HepG2 (cell line): Measurements from ENCODE around the gene IQGAP3. TPM values are rescaled to one million over a fixed set of nuclear protein-coding genes. Genes with fewer than 3 reads are reported as not detected.

Source experiments
- ATAC-seq: fragments of 200-7000 bp; cut with Tn5 transposase; 3 replicates; pipeline ENCODE4 v1.9.1; 2020; ENCODE audit warnings: mild to moderate bottlenecking, moderate library complexity
- BruUV-seq: library from RNA; stranded (reverse); fragments of 400-500 nt; replicated peaks from 2 replicates; lab custom pipeline; 2021; lab: Mats Ljungman, UMichigan
- CTCF ChIA-PET: fragments of 300-600 bp; formaldehyde crosslinking; extraction: SDS; loops from one replicate; lab custom pipeline; 2021; ENCODE audit warnings: low total read pairs, inconsistent platforms, low intra/inter-chr PET ratio; lab: Yijun Ruan, JAX
- POLR2A ChIA-PET: fragments of 350-600 bp; sonication (Branson Sonifier 250); formaldehyde crosslinking; loops from one replicate; lab custom pipeline; 2020; ENCODE audit warnings: antibody characterized with exemption, inconsistent platforms; lab: Yijun Ruan, JAX
- DNase-seq: peaks from one replicate; pipeline ENCODE4 v3.0.0-alpha.2; 2015; ENCODE audit warnings: low spot score
- FAIRE-seq: peaks from 3 replicates; lab custom pipeline; 2011; peaks lifted over from hg19 to GRCh38; lab: Jason Lieb, UNC
- H2AFZ ChIP-seq: one replicate; pipeline ENCODE4 v1.6.1; 2011; ENCODE audit warnings: low read length, inconsistent platforms
- H3K27ac ChIP-seq: fragments of 300-600 bp; 3 replicates; pipeline ENCODE4 v1.8.0; 2011; ENCODE audit warnings: mixed run types, mild to moderate bottlenecking, mixed read lengths, low read length, inconsistent platforms; ENCODE audit not compliant: insufficient read depth; ENCODE audit errors: extremely low read length
- H3K27me3 ChIP-seq, 2 experiments: fragments of 200-600 bp in 1 of 2; 2 replicates in 1 of 2; 3 replicates in 1 of 2; pipeline versions ENCODE4 v1.6.0 to v1.8.0; 2011; ENCODE audit warnings: low read length in 2 of 2, mild to moderate bottlenecking in 2 of 2, moderate library complexity in 2 of 2, inconsistent platforms in 1 of 2; ENCODE audit not compliant: insufficient read depth in 2 of 2, control insufficient read depth in 1 of 2
- H3K36me3 ChIP-seq, 2 experiments: fragments of 200-600 bp in 1 of 2; replicated peaks in 1 of 2; 2 replicates in 1 of 2; 3 replicates in 1 of 2; pipeline versions ENCODE4 v1.5.1 to v1.8.0; 2011; ENCODE audit warnings: low read length in 2 of 2, inconsistent platforms in 1 of 2; ENCODE audit not compliant: insufficient read depth in 2 of 2, control insufficient read depth in 1 of 2
- H3K4me1 ChIP-seq: 2 replicates; pipeline ENCODE4 v1.5.1; 2012; ENCODE audit warnings: low read length, inconsistent platforms; ENCODE audit not compliant: insufficient read depth
- H3K4me2 ChIP-seq: 2 replicates; pipeline ENCODE4 v1.6.0; 2011; ENCODE audit warnings: low read depth, low read length, inconsistent platforms
- H3K4me3 ChIP-seq, 3 experiments: fragments of 200-600 bp in 1 of 3; sonication (generic), shearing (Covaris generic) in 1 of 3; replicated peaks in 1 of 3; 2 replicates each; pipeline ENCODE4 v1.5.1; 2011 to 2016; ENCODE audit warnings: low read length in 3 of 3, inconsistent platforms in 2 of 3, low read depth in 2 of 3, mild to moderate bottlenecking in 2 of 3, control low read depth in 1 of 3, mixed read lengths in 1 of 3; ENCODE audit not compliant: insufficient read depth in 1 of 3
- H3K79me2 ChIP-seq: one replicate; pipeline ENCODE4 v1.6.1; 2011; ENCODE audit warnings: low read length, inconsistent platforms; ENCODE audit not compliant: insufficient read depth
- H3K9ac ChIP-seq: 2 replicates; pipeline ENCODE4 v1.6.0; 2011; ENCODE audit warnings: mild to moderate bottlenecking, low read depth, low read length, inconsistent platforms; ENCODE audit not compliant: insufficient read depth
- H3K9me3 ChIP-seq: 2 replicates; pipeline ENCODE4 v1.5.1; 2012; ENCODE audit warnings: mild to moderate bottlenecking, low read length
- H4K20me1 ChIP-seq: 2 replicates; pipeline ENCODE4 v1.6.0; 2011; ENCODE audit warnings: inconsistent platforms, mild to moderate bottlenecking, low read length, moderate library complexity; ENCODE audit not compliant: insufficient read depth
- ARHGAP35 ChIP-seq: sonication (generic); formaldehyde crosslinking; IDR thresholded peaks from 2 replicates; pipeline ENCODE4 v1.9.0; 2022; ENCODE audit warnings: mild to moderate bottlenecking, inconsistent platforms, moderate library complexity, missing genetic modification reagents, borderline replicate concordance
- ARNTL ChIP-seq: sonication (generic); formaldehyde crosslinking; IDR thresholded peaks from 2 replicates; pipeline ENCODE4 v1.4.0; 2020; ENCODE audit warnings: mild to moderate bottlenecking, missing genetic modification reagents
- REL ChIP-seq: sonication (generic); formaldehyde crosslinking; conservative IDR thresholded peaks from 2 replicates; pipeline ENCODE4 v1.8.0; 2022; ENCODE audit warnings: mild to moderate bottlenecking, missing genetic modification reagents, moderate library complexity
- ZBTB4 ChIP-seq: sonication (generic); formaldehyde crosslinking; IDR thresholded peaks from 2 replicates; pipeline ENCODE4 v1.4.0; 2020; ENCODE audit warnings: missing genetic modification reagents, mild to moderate bottlenecking, borderline replicate concordance
- ZFP36L2 ChIP-seq: sonication (generic); formaldehyde crosslinking; IDR thresholded peaks from 2 replicates; pipeline ENCODE4 v1.4.0; 2020; ENCODE audit warnings: missing genetic modification reagents
- ZKSCAN8 ChIP-seq: IDR thresholded peaks from 2 replicates; pipeline ENCODE4 v1.6.1; 2016; ENCODE audit warnings: borderline replicate concordance, missing genetic modification reagents, missing compliant biosample characterization
- ZNF331 ChIP-seq: sonication (generic); formaldehyde crosslinking; IDR thresholded peaks from 2 replicates; pipeline ENCODE4 v1.4.0; 2020; ENCODE audit warnings: missing genetic modification reagents
- ZNF337 ChIP-seq: sonication (generic); formaldehyde crosslinking; IDR thresholded peaks from 2 replicates; pipeline ENCODE4 v1.5.1; 2020; ENCODE audit warnings: missing genetic modification reagents, low read depth, mild to moderate bottlenecking, borderline replicate concordance
- ZSCAN22 ChIP-seq: sonication (generic); formaldehyde crosslinking; IDR thresholded peaks from 2 replicates; pipeline ENCODE4 v1.4.0; 2020; ENCODE audit warnings: mild to moderate bottlenecking, missing genetic modification reagents
- ZSCAN31 ChIP-seq: sonication (generic); formaldehyde crosslinking; IDR thresholded peaks from 2 replicates; pipeline ENCODE4 v1.5.0; 2020; ENCODE audit warnings: low read depth, mild to moderate bottlenecking, missing genetic modification reagents
- WGBS: methylation state at CpG from one replicate; pipeline ENCODE4 v1.1.6; 2017; ENCODE audit warnings: low lambda C conversion rate; 5-methylcytosine and 5-hydroxymethylcytosine counted together
- in situ Hi-C: cut with HindIII; loops from 2 replicates; pipeline ENCODE4 v1.10.0; 2017; ENCODE audit warnings: low pct_unique_long_range_greater_than_20kb; ENCODE audit not compliant: extremely low pct_ligation_motif_present
- intact Hi-C: fragments of 100-400 bp; cut with micrococcal nuclease; formaldehyde crosslinking; loops from one replicate; pipeline ENCODE4 v1.10.0; 2022; ENCODE audit not compliant: unreplicated experiment
- polyA plus RNA-seq, 8 experiments: library from polyadenylated mRNA; depleted of rRNA in 3 of 8; stranded (reverse) in 7 of 8; unstranded in 1 of 8; fragments of >200 nt; fragmentation: Illumina TruSeq in 4 of 8; extraction: Trizol in 4 of 8; gene quantifications; 2 replicates each; pipeline versions ENCODE4 v1.2.1 to v1.2.3, GENCODE V29; 2011 to 2016; ENCODE audit warnings: low read depth in 4 of 8, missing spikeins in 1 of 8, mixed read lengths in 1 of 8; ENCODE audit not compliant: insufficient read depth in 1 of 8
- total RNA-seq, 5 experiments: library from RNA; depleted of rRNA; stranded (reverse); fragments of >200 nt; fragmentation: Illumina TruSeq; extraction: Trizol; gene quantifications; 2 replicates each; pipeline ENCODE4 v1.2.3, GENCODE V29; 2016; ENCODE audit warnings: low read depth in 1 of 5
- TF ChIP-seq, protein P1 (sequence below): sonication (generic); formaldehyde crosslinking; IDR thresholded peaks from 2 replicates; pipeline ENCODE4 v1.5.0; 2020; ENCODE audit warnings: mild to moderate bottlenecking, missing genetic modification reagents
- TF ChIP-seq, protein P2 (sequence below): sonication (generic); formaldehyde crosslinking; IDR thresholded peaks from 2 replicates; pipeline ENCODE4 v1.5.0; 2020; ENCODE audit warnings: missing genetic modification reagents

The IQGAP3 gene
- total and polyA plus RNA-seq, 2 of the 13 experiments (the other 11 are each of a cell fraction or from before 2014, with no cell fraction given) = 13.5 to 14.1 TPM

- Histone ChIP-seq H3K4me3 (no peak overlapping the region), H3K4me2 (no peak overlapping the region), H3K27ac (no peak overlapping the region), H3K9me3 (no peaks in the 10 kb centered on the region), H3K36me3 (peaks cover 7 to 54% of the 10 kb centered on the region in 2 experiments; a peak in 4 of 5 replicates), H3K79me2 (no peaks in the 10 kb centered on the region), H3K4me1 (peaks cover 10% of the 10 kb centered on the region), H2AFZ (no peak overlapping the region), H3K27me3 (no peaks in the 10 kb centered on the region), H4K20me1 (no peaks in the 10 kb centered on the region), H3K9ac (no peak overlapping the region)
- intact Hi-C loops = no loop called here
- CTCF ChIA-PET = no interaction called here
- TF ChIP-seq, protein P1, sequence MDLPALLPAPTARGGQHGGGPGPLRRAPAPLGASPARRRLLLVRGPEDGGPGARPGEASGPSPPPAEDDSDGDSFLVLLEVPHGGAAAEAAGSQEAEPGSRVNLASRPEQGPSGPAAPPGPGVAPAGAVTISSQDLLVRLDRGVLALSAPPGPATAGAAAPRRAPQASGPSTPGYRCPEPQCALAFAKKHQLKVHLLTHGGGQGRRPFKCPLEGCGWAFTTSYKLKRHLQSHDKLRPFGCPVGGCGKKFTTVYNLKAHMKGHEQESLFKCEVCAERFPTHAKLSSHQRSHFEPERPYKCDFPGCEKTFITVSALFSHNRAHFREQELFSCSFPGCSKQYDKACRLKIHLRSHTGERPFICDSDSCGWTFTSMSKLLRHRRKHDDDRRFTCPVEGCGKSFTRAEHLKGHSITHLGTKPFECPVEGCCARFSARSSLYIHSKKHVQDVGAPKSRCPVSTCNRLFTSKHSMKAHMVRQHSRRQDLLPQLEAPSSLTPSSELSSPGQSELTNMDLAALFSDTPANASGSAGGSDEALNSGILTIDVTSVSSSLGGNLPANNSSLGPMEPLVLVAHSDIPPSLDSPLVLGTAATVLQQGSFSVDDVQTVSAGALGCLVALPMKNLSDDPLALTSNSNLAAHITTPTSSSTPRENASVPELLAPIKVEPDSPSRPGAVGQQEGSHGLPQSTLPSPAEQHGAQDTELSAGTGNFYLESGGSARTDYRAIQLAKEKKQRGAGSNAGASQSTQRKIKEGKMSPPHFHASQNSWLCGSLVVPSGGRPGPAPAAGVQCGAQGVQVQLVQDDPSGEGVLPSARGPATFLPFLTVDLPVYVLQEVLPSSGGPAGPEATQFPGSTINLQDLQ (CRISPR knock-in tag) = no peak
- no peak for TF ChIP-seq ZSCAN22 (CRISPR knock-in tag)
- TF ChIP-seq ZSCAN31 (CRISPR knock-in tag) = no peak
- no peak for TF ChIP-seq REL (CRISPR knock-in tag)
- no peak for TF ChIP-seq ZFP36L2
- no peak for TF ChIP-seq ZNF337
- TF ChIP-seq ZNF331 = no peak
- no peak for TF ChIP-seq ZKSCAN8 (CRISPR knock-in tag)
- TF ChIP-seq ARNTL (CRISPR knock-in tag) = no peak
- no peak for TF ChIP-seq ZBTB4
- TF ChIP-seq ARHGAP35 (CRISPR knock-in tag) = no peak
- TF ChIP-seq, protein P2, sequence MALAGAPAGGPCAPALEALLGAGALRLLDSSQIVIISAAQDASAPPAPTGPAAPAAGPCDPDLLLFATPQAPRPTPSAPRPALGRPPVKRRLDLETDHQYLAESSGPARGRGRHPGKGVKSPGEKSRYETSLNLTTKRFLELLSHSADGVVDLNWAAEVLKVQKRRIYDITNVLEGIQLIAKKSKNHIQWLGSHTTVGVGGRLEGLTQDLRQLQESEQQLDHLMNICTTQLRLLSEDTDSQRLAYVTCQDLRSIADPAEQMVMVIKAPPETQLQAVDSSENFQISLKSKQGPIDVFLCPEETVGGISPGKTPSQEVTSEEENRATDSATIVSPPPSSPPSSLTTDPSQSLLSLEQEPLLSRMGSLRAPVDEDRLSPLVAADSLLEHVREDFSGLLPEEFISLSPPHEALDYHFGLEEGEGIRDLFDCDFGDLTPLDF (CRISPR knock-in tag) = no peak
- no TSS peak for BruUV-seq
- POLR2A ChIA-PET = no interaction called here
- FAIRE-seq (no peak), DNase-seq (no peak), ATAC-seq (no peak)
- WGBS = over 99% methylated on average over 15 of the region's 18 CpGs
- in situ Hi-C loops = no loop called here
Measured at GRCh38 chr1:156530006-156530405, 42.4 kb downstream of the IQGAP3 start.
